Measurements from ENCODE around the gene RSPRY1.
"Not testable (repeated sequence)": the region's sequence is repeated elsewhere in the genome, so short reads cannot be mapped to it uniquely, and the experiment has no call there.

RSPRY1 gene

DNA sequence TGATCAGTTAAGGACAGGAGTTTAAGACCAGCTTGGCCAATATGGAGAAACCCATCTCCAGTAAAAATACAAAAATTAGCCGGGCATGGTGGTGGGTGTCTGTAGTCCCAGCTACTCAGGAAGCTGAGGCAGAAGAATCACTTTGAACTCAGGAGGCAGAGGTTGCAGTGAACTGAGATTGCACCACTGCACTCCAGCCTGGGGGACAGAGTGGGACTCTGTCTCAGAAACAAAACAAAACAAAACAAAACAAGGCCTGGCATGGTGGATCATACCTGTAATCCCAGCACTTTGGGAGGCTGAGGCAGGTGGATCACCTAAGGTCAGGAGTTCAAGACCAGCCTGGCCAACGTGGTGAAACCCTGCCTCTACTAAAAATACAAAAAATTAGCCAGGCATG, 81.2 kb downstream of the RSPRY1 start:
- in situ Hi-C loops (cut with HindIII; ENCODE audit: low sequenced_read_pairs) = not testable (repeated sequence)

GRCh38 chr16:57268804-57269800, 83.0 kb downstream of the RSPRY1 start:
- in situ Hi-C loops (cut with HindIII; ENCODE audit: low sequenced_read_pairs) = no loop called here

DNA sequence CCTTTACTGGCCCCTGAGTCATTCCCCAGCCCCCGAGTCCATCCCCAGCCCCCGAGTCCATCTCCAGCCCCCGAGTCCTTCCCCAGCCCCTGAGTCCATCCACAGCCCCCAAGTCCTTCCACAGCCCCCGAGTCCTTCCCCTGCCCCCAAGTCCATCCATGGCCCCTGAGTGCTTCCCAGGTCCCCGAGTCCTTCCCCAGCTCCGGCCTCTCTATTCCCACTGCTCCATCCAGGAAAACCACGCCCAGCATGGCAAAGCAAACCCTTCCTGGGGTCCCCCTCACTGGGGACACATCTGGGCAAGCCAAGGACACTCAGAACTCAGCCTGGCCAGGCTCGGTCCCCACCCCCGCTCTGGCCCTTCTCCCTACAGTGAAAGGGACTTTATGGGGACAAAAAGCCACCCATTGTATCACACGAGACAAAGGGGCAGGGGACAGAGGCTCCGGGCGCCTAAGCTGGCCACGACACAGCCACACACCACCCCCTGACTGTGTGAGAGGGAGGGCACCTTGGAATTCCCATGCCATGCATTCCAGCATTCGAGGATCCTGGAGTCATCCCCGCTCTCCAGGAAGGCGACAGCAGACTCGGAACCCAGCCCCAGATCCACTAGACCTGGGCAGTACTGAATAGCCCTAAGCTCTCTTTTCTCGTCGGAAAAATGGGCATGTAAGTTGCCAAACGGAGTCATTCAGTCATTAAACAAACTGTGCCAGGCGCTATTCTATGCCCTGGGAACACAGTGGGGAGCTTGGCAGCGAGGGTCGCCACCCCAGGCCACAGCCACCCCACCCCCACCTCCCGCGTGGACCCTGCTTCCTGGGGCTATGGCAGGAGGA, 84.3 kb downstream of the RSPRY1 start:
- in situ Hi-C loops (cut with HindIII; ENCODE audit: low sequenced_read_pairs) = no loop called here

- in situ Hi-C loops (cut with HindIII; ENCODE audit: low sequenced_read_pairs) = no loop called here
Observed at GRCh38 chr16:57271063-57271345, 84.9 kb downstream of the RSPRY1 start.

DNA sequence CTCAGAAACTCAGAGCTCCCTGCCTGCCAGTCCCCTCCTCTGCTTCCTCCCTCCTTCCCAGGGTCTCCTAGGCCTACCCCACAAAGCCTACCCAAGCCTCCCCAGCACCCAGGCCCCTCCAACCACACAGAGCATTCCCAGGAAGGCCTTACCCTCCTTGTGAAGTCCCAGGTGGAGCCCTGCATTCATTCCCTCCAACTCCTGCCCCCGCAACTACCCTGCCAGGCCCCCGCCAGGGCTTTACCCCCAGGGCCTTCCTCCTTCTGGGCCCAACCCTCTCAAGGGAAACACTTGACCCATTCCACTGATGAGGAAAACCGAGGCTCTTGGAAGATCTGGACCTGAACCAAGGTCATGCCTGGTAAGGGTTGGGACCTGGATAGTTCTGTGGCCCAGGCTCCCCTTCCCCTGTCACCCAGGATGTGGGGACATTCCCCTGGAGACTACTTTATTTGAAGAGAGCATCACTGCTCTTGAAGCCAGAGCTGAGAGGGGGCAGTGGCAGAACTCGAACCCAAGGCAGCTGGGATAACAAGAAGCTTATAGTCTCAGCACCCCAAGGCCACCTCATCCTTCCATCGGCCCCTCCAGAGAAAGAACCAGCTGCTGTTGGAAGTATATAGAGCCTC, 85.9 kb downstream of the RSPRY1 start:
- in situ Hi-C loops (cut with HindIII; ENCODE audit: low sequenced_read_pairs) = no loop called here

GRCh38 chr16:57273359-57273758, 87.2 kb downstream of the RSPRY1 start:
- in situ Hi-C loops (cut with HindIII; ENCODE audit: low sequenced_read_pairs) = no loop called here

DNA sequence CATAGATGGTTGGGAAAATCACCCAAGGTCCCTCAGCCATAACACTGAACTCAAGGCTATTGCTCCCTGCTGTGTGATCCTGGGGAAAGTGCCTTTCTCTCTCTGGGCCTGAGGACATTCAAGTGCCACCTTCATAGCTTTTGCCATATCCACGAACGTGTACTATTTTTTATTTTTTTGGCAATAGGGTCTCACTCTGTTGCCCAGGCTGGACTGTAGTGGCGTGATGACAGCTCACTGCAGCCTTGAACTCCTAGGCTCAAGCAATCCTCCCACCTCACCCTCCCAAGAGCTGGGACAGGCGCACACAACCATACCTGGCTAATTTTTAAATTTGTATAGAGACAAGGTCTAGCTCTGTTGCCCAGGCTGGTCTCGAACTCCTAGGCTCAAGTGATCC, 87.7 kb downstream of the RSPRY1 start:
- in situ Hi-C loops (cut with HindIII; ENCODE audit: low sequenced_read_pairs) = no loop called here

DNA sequence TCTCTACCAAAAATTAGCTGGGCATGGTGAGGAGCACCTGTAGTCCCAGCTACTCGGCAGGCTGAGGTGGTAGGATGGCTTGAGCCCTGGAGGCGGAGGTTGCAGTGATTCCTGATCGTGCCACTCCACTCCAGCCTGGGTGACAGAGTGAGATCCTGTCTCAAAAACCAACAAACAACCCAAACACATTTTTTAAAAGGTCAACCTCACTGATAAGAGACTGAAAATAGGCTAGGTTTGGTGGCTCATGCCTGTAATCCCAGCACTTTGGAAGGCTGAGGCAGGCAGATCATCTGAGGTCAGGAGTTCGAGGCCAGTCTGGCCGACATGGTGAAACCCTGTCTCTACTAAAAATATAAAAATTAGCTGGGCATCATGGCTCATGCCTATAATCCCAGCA, 89.8 kb downstream of the RSPRY1 start:
- in situ Hi-C loops (cut with HindIII; ENCODE audit: low sequenced_read_pairs) = not testable (repeated sequence)

- in situ Hi-C loops (cut with HindIII; ENCODE audit: low sequenced_read_pairs) = no loop called here
Observed at GRCh38 chr16:57276596-57276995, 90.5 kb downstream of the RSPRY1 start.

- in situ Hi-C loops (cut with HindIII; ENCODE audit: low sequenced_read_pairs) = no loop called here
Observed at GRCh38 chr16:57277586-57277985, 91.5 kb downstream of the RSPRY1 start.

DNA sequence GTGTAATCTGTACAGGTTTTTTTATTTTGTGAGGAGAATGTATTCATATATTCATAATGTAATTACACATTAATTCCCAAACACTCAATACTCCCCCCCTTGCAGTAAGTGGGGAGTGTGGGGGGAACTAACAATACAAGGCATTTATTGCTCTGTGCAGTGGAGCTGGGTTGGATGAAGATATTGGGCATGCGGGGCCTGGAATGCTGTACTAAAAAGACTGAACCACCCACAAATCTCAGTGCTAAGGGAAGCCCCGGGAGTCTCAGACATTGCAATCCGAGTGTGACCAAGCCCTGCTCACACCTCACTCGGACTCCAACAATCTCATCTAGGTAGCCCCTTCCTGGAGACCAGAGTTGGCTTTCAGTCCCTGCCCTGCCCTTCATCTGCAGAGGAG, 92.4 kb downstream of the RSPRY1 start:
- in situ Hi-C loops (cut with HindIII; ENCODE audit: low sequenced_read_pairs) = no loop called here

- in situ Hi-C loops (cut with HindIII; ENCODE audit: low sequenced_read_pairs) = no loop called here
Observed at GRCh38 chr16:57279780-57280638, 93.9 kb downstream of the RSPRY1 start.

DNA sequence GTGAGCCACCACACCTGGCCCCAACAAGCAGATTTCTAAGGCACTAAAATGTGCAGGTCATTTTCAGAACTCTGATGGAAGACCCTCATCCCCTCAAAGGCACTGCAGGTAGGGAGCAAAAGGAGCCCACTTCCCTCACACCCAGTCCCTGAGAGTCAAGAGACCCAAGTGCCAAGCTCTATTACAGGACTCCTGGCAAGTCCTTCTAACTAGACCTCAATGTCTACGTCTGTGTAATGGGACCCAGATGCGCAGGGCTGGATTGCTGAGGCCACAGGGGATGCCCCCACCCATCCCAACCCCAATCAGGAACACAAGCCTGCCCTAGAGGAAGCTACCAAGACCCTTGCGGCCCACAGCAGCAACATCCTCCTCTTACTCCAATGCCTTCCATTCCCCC, 95.7 kb downstream of the RSPRY1 start:
- in situ Hi-C loops (cut with HindIII; ENCODE audit: low sequenced_read_pairs) = no loop called here

GRCh38 chr16:57282510-57283213, 96.5 kb downstream of the RSPRY1 start:
- in situ Hi-C loops (cut with HindIII; ENCODE audit: low sequenced_read_pairs) = no loop called here

DNA sequence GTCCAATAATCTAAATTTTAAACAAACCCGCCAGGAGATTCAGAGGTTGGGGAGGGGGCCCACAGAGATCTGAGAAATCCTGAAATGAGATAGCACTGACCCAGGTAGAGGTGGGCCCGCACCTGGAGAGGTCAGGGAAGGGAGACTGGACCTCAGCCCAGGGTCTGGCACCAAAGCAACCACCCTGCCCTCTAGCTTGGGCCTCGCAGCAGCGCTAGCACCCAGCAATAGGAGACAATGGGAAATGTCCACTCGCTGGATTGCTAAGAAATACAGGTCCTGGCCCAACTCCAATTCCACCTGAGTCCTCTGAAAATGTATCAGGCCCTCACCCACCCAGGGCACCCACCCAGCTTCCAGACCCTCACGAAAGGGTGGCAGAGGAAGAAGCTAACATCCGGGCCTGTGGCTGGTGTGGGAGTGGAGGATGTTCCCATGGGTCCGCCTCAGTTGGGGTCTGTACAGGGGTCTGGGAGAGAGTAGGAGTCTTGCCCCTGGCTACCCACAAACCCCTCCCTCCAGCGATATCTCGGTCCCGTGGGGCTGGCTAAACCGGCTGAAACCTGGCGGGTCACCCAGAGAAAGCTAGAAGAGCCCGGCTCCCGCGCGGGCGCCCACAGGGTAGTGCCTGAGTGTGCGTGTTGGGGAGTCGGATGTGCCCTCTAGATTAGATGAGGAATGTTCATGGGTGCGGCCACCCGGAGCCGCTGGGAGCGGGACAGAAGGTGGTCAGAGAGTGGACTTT, 97.3 kb downstream of the RSPRY1 start:
- in situ Hi-C loops (cut with HindIII; ENCODE audit: low sequenced_read_pairs) = no loop called here

DNA sequence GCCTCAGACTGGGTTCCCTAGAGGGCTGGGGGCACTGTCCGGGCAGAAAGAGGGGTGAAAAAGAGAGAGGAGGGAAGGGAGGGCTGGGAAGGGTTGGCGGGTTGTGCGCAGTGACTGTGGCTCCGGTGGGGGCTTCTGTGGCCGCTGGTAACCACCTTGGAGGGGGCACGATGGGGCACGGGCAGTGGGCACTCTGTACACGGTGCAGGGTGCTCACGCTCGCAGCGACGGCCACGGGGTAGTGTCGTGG, 97.8 kb downstream of the RSPRY1 start:
- in situ Hi-C loops (cut with HindIII; ENCODE audit: low sequenced_read_pairs) = no loop called here

- in situ Hi-C loops (cut with HindIII; ENCODE audit: low sequenced_read_pairs) = no loop called here
Observed at GRCh38 chr16:57284209-57284951, 98.3 kb downstream of the RSPRY1 start, which contains the start of gene PLLP. Gene PLLP, minus strand, starts transcription at chr16:57284672. Its CDS starts 132 bp downstream, at chr16:57284540.

DNA sequence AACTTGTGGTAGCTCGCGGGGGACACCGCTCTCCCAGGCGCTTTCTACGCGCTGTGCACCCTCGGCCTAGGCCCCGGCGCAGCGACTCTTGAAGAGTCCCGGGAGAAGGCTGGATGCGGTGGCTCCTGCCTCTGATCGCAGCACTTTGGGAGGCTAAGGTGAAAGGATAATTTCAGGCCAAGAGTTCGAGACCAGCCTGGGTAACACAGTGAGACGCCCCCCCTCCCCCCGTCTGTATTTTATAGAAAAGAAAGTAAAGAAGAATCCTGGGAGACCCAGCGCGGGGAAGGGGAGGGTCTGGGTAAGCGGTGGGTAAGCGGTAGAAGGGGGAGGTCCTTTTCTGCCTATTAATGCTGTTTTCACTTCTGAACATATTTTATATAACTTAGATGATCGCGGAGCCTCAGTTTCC, 98.8 kb downstream of the RSPRY1 start:
- in situ Hi-C loops (cut with HindIII; ENCODE audit: low sequenced_read_pairs) = no loop called here

- in situ Hi-C loops (cut with HindIII; ENCODE audit: low sequenced_read_pairs) = no loop called here
Observed at GRCh38 chr16:57285379-57285778, 99.2 kb downstream of the RSPRY1 start.

All from endothelial cell of hepatic sinusoid (primary cell).